ENCODE data around the gene DFFA.
"Not testable (repeated sequence)": the region's sequence is repeated elsewhere in the genome, so short reads cannot be mapped to it uniquely, and the experiment has no call there.

DFFA gene, protein sequence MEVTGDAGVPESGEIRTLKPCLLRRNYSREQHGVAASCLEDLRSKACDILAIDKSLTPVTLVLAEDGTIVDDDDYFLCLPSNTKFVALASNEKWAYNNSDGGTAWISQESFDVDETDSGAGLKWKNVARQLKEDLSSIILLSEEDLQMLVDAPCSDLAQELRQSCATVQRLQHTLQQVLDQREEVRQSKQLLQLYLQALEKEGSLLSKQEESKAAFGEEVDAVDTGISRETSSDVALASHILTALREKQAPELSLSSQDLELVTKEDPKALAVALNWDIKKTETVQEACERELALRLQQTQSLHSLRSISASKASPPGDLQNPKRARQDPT

DNA sequence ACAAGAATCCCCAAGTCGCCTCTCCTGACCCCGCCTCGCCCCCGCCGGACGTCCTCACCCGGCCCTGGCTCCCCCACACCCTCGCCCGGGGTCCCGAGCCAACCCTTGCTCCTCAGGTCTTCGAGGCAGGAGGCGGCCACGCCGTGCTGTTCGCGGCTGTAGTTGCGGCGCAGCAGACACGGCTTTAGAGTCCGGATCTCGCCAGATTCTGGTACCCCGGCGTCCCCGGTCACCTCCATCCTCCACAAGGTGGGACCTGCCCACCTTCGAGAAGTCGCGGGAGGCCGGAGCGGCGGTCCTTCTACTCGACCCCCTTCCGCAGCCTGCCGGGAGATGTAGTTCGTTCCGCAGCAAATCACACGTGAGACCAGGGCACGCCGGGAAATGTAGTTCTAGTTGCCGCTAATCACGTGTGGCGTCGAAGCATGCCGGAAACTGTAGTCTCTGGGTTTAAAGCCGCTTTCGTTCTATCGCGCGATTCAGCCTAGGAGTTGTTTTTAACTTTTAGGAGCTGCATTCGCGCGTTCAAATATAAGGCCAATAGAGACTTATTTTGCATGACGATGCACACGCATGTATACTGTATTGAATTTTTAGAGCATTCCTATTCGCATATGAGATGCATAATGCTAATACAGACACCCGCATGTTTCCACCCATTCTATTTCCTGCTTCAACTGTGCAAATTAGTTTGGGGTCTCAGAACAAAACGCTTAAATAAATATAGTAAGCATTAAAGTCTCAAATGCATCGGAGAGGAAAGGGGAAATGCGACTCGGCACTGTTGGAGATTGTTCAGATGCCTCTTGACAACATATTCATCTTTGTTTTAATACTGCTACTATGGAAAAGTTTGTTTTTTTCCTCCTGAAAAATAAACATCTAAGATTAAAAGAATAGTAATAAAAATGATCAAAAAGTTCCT lies at the start of gene DFFA:
DFFA (minus strand) TSS at position 310 of the 925 bp plus-strand sequence; CDS start at position 239, 71 bp downstream.
- DNase-seq: peak; percentile 80

DNA sequence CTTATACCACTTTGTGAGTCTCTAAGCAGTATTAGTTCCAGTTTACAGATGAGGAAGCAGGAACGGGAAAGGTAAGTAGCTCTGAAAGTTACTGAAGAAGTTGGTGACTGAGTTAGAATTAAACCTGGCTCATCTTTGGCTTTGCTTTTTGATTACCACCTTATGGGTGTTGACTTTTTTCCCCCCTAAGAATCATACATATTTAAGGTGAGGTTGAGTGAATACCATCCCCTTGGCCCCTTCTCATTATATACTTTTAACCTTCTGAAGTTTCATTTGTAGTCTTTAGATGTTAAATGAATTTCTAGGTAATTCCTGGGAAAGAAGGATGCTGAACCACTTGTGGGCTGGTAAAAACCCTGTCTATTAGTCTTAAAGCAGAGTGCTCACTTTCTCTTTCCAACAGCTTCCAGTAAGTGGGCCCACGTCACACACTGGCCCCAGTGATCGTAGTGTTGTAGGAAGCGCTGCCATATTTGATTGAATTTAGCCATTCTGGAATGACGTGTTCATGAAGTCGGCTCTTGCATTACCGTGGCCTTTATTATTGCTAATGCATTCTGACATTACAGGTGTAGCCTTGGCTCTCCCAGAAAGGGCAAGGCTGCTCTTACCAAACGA lies 49.3 kb upstream of the DFFA start:
- DNase-seq: no peak

DNA sequence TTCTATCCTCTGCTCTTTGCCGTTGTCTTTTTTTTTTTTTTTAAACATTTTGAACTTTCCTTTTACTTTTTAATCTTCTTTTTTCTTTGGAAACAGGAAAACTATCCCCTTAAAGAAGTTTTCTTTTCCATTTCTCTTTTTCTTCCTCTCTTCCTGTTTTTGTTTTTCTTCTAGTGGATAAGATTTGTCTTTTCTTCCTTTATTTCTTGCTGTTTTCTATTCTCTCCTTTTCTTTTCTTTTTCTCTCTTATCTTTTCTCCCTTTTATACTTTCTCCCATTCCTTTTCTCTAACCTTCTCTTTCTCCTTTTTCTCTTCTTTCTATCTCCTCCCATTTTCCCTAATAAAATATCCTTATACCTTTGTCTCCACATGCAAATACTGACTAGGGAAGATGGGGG lies 48.6 kb upstream of the DFFA start:
- DNase-seq: no peak

DNA sequence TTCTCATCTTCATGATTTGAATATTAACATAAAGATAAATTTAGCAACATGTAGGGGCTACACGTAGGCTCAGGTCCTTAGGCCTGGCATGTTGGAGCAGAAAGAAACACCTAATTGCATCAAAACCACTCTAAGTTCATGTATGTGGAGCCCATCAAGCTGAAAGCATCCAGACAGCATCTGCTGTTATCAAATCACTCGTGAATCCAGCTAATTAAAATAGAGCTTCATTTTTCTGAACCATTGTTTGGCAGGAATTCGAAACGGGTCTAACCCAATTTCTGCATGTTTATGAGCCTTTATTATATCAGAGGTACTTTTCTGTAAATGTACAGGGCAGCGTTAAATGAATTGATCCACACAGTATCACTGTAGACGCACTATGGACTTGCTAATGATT lies 48.2 kb upstream of the DFFA start:
- DNase-seq: no peak

DNA sequence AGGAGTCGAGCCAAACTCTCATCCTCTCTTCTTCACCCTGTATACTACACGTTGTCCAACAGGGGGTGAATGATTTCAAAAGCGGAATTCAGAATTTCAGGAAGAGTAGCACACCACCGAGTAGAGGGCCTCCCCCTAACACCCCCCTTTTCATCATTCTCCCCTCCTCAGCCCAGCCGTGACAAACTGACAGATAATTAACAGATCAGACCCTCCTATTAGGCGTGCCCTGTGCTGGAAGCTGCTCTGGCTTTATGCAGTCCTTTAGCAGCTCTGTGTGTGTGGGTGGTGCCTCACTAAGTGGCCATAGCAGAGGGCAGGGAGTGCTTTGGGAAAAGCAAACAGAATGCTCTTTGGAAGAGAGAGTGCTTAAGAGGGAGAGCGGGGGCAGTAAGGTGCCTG lies 46.7 kb upstream of the DFFA start:
- peak; percentile 57 for DNase-seq

DNA sequence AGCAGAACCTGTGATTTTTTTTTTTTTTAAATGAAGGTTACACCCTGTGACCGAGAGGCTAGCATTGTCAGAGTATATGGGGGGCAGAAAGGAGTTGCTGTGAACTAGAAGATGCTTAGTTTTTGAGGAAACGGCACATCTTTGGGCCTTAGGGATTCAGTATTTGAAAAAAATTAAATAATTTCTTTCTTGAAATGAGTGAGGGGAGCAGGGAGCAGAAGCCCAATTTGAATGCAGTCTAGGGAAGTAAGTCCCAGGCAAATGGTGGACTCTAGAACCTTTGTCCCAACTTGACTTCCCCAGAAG lies 45.3 kb upstream of the DFFA start:
- DNase-seq: no peak

DNA sequence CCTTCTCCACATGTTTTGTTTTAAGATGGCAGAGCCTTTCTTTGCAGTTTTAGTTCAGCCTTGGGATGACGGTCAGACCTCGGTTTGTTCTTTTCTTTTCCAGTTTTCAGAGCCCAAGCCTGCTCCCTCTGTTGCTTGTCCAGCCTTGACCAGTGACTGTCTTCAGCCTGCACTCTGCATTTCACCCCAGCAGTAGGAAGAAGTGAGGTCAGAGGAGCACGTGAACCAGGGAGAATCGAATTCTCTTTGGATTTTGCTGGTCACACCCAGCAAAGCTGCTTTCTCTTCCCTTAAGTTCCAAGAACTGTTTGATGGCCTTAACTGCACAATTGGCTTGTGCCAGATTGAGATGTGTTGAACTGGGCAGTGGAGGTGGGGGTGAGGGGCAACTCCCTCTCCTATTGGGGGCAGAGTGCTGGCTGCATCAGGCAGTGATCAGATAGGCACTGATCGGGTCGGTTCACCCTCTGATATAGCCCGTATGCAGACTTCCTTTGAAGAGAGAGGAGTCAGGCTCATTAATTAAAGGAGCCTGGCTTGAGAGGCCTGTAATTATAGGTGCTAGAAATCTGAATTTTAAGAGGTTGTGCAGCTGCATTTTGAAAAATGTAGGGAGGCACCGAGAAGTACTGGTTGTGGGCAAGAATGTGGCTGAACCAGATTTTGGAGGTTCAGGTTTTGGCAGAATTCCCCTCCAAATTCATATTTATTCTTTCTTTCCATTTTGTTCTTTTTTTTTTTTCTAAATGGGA lies 44.8 kb upstream of the DFFA start:
- DNase-seq: no peak

DNA sequence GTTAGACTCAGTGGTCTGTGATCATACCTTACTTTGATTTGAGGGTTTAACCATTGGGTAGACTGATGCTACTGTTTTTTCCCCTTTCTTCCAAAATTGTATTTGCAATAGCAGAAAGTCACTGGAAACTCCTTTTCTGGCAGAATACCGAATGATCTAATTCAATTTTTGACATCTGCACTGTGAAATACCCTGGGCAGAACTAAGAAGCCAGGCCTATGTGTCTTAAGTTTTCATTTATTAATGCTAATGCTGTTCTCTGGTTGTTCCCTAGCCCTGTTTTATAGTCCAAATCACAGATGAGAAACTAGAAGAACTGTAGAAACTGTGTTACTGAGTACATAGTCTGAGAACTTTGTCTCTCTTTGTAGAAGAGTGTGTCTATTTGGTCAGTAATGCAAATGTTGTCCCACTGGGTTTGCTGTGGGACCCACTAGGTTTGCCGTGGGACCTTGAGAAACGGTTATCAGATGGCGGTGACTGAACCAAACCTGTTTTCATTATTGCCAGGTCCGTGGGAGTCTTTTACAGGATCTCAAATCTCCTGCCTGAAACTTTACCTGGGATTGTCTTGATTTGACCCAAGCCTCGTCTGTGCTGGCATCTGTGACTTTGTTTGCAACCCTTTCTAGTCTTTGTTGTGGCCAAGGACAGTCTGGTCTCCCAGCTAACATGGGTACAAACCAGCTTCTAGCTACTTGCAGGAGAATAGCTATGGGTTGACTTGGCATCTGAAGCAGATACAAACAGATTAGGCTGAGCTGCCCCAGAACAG lies 43.8 kb upstream of the DFFA start:
- no peak for DNase-seq

DNA sequence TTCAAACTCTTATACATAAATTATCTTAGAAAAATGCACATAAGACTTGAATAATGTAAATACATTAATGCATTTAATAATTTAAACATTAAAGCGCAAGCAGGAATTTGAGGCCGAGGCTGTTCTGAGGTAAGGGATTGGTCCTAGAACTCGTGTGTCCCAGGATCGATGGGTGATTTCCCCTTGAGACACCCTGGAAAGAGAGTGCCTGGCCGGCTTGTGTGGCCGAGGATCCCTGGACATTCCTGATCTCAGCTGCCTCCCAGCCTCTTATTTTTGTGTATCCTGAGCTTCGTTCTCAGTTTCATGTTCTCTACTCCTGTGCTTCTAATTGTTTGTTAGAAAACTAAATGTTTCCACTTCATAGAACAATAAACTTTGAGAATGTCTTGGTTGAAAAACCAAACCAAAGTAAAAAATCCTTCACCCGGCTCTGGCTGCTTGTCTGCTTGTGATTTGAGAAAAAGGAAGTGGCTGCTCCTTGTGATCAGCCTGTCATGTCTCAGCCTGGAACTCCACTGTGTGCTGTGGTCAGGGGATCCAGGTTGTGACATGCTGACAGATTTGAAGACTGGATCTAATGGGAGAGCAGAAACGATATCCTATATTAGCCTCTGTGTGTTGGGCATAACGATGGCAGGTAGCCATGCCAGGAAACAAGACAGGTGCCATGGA lies 43.1 kb upstream of the DFFA start:
- no peak for DNase-seq

DNA sequence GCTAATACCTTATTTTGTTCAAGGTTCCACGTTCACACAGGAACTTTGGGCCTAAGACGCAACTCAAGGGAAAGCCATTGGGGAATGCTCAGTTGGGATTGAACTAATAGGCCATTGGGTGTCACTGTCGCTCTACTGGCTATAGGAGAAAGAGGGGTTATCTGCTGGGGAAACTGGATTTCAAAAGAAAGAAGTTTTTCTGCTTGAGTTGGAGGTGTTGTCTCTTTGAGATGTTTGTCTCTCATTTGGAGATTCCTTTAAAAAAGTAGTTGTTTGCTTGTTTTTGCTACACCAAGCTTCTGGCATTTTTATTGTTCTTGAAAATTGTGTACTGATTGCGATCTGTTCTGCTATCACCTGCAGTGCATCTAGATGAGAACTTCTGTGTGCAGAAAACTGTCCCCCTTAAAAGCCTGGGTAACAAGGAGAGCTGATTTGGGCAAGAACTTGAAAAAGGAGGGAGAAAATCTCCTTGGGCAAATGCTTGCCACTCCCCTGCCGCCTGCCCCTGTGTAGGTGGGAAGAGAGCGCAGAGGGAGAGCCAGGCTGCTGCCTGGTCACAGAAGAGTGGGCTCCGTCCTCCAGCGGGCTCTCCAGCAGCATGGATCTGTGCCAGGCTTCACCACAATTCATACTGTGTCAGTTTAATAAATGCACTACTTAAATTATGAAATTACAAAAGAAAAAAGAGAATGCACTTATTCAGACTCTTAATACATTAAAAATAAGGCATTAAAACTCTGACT lies 42.3 kb upstream of the DFFA start:
- DNase-seq: peak; percentile 32

DNA sequence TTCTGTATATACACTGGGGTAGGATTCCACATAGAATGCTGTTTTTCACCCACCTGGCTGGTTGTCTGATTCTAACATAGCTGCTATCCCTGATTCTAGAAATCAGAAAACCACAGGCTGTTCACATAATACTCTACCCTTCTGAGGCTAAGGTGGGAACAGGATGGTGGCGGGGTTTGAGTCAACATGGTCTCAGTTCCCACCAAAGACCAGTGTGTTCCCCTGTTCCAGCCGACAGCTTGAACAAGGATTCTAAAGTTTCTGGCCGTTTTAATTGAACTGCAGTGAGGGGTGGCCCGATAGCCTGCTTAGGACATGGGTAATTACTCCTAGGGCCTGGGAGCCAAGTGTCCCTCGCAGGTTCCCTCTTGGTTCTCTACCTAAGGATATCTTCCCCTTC lies 40.9 kb upstream of the DFFA start:
- no peak for DNase-seq

DNA sequence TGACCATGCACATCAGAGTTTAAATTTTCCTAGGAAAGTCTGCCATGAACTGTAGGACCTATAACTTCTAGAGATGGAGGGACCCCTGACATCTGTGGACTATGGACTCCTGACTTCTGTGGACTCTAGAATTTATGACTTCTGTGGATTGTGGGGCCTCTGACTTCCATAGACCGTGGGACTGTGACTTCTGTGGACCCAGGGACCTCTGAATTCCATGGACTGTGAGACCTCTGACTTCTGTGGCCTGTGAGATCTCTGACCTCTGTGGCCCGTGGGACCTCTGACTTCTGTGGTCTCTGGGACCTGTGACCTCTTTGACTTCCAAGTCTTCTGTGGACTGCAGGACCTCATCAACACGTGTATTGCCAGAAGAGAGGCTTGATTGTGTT lies 39.2 kb upstream of the DFFA start:
- no peak for DNase-seq

DNA sequence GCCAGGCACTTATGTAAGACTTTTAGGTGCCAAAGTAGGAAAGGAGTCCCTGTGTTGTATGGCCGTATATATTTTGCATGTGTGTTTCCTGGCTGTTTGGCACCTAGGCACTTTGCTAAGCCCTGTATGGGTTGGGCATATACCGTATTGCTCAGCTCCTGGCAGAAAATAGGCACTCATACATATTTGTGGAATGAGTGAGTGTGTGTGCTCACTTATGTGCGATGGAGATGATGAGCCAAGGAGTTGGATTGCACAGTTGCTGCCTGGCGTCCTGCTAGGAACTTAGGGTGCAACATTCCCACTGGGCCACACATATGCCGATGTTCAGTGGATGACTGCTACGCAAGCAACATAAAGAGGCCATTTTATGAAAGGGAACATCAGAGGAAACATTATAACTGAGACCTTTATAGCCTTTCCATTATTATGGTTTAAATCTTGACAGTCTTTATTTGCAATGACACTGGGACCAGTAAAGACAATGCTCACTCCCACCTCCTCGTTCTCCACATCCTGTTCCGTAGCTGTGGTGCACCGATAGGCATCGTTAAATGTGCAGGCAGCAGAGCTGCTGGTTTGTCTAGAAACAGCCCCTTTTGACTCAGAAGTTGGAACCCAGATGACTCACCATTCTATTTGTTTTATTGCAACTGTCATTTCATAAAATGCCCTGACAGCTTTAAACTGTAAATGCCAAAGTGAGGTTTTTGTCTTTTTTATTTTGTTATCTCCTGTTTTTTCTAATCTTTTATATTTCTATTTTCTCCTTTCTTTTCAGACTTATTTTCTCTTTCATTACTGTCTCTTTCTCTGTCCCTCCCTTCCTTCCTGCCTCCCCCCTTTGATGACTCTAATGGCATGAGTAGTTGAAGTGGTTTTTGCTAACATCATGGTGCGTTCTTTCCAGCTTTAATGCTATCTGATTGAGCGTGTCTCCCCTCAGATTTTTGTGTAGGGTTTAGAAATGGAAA lies 38.5 kb upstream of the DFFA start:
- no peak for DNase-seq

DNA sequence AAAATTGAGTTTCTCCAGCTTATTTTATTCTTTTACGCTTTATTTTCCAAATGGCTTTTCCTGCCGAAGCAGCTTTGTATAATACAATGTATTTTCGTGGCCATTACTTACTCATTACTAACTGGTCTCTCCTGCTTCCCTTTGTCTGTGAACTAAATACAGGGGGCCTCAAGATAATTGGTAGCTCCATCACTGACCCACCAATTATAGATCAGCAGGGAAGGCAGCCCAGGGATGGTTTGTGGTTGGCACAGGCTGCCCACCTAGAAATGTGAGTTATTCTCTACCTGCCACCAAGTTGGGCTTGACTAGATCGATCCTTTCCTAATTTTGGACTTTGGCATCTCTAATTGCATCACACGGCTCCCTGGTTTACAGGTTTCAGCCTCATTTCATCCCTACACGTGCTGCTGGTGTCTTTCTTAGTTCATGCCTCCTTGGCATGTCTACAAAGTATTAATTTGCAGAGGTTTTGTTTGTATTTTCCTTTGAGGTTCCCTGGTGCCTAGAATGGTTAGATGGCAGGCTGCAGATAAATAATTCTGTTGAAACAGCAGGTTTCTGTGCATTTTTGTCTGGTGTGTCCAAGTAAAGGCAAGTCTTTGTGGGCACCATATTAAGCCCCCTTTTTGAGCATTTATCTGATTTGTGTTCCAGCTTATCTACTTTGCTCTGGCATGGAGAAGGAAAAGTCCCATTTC lies 37.6 kb upstream of the DFFA start:
- DNase-seq: peak; percentile 49

DNA sequence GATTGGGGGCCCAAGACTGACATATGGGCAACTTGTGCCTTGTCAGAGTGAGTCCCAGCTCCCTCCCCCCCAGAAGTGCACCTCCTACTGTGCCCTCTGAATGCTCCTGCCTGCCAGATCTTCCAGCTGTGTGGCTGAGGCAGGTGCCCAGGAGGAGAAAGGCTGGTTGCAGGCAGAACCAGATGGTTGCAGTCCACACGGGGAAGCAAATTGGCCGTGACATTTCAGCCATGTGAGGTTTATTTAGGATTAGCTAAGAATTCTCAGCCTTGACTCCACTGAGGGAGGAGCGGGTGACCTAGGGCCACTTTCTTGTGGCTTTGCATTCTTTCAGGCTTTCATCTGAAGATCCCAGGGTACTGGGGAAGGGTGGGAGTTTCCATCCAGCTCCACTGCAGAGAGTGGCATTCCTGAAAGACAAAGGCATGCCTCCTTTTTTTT lies 36.2 kb upstream of the DFFA start:
- no peak for DNase-seq

DNA sequence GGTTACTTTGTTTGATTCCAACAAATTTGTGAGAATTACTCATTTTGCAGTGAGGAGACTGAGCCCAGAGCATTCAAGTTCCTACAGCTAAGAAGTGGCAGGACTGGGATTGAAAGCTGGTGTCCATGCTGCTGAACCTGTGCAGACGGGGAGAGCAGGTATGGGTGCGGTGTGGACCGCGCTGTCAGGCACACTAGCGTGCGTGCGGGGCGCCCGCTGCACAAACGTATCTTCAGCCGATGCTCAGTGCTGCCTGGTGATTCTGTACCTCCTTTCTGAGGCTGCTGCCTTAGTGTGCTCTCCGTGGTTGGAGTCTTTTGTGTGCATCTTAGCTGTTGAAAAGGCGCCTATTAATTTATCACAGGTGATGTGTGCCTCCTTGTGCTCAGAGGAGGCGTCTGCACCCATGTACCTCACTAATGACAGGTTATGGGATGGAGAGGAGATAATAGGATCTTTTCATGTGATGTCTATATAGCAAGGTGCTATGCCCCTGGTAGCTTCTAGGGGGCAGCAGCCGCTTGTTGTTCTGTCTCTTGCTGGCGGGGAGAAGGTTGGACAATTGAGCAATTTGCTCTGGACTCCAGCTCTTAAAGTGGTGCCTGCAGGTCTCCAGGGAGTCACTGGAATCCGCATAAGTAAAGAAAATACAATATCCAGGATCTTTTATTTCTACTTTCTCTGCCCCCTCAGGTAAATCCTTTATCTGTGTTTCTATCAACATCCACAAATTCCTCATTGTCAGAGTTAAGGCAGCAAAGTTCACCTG lies 35.0 kb upstream of the DFFA start:
- DNase-seq: peak; percentile 95

DNA sequence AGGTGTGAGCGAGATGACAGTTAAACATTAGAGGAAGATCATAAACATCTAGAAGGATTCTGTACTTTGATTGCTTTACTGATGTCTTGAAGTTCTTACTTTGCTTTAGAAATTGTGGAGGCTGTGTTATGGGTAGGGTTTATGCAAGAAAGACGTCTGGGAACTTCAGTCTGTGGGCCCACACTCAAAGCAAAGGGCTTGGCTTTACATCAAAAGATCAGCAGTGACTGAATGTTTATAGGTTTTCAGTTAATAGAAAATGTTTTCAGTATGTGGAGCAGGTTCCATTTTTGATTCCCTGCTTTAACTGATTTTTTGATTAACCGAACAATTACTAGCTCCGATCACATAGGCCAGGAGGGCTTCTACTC lies 34.3 kb upstream of the DFFA start:
- DNase-seq: no peak

DNA sequence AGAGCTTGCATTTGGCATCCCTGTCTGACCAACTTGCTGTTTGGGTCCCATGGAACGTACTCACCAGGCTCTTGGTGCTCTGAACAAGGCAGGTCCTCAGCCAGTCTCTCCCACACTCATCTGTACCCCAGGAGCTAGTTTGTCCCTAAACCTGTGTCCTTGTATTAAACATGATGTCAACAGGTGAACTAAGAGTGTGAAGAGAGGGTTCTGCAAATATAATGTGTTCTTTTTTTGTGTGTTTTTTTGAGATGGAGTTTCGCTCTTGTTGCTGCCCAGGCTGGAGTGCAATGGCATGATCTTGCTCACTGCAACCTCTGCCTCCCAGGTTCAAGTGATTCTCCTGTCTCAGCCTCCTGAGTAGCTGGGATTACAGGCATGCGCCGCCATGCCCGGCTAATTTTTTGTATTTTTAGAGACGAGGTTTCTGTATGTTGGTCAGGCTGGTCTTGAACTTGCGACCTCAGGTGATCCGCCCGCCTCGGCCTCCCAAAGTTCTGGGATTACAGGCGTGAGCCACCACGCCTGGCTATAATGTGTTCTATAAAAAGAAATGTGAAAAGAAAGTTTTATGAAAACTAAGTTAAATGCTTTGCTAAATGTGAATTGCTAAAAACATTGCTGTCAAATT lies 33.8 kb upstream of the DFFA start:
- not testable (repeated sequence) for DNase-seq

Measured in NCI-H1417 treated with DMSO at 0.1 percent for 48 hours (cell line).